AG10803 (cell line): ENCODE data around the gene SLC8B1.

ENCODE experiments used
- DNase-seq: peaks from one replicate; pipeline ENCODE4 v3.0.0; 2010; ENCODE audit warnings: low read depth
- H3K4me3 ChIP-seq: 2 replicates; pipeline ENCODE4 v1.5.1; 2011; ENCODE audit warnings: mild to moderate bottlenecking, low read length, control low read depth
- CTCF ChIP-seq: conservative IDR thresholded peaks from 2 replicates; pipeline ENCODE4 v1.5.1; 2011; ENCODE audit warnings: mild to moderate bottlenecking, low read length, control low read depth, inconsistent platforms

The SLC8B1 gene

GRCh38 chr12:113329791-113330417, 5.0 kb downstream of the SLC8B1 start:
- DNase-seq: no peak
- no peak for TF ChIP-seq CTCF
- H3K4me3 ChIP-seq: no peak overlapping the region

GRCh38 chr12:113329022-113329790, 5.7 kb downstream of the SLC8B1 start:
- no peak for DNase-seq
- TF ChIP-seq CTCF: no peak
- H3K4me3 ChIP-seq: no peak overlapping the region

GRCh38 chr12:113328368-113328889, 6.5 kb downstream of the SLC8B1 start:
- DNase-seq: no peak
- no peak overlapping the region for H3K4me3 ChIP-seq
- TF ChIP-seq CTCF: no peak

GRCh38 chr12:113326775-113327395, 8.0 kb downstream of the SLC8B1 start:
- DNase-seq: no peak
- no peak overlapping the region for H3K4me3 ChIP-seq
- 0 out of 2 replicates have a peak, but pooled peaks have one; percentile 13 for TF ChIP-seq CTCF

- H3K4me3 ChIP-seq: no peak overlapping the region
- peak; percentile 93 for DNase-seq
- no peak for TF ChIP-seq CTCF
These were observed 9.0 kb downstream of the SLC8B1 start for GRCh38 chr12:113325916-113326315.

GRCh38 chr12:113322343-113322742, 12.6 kb downstream of the SLC8B1 start:
- no peak for TF ChIP-seq CTCF
- H3K4me3 ChIP-seq: no peak overlapping the region
- DNase-seq: peak; percentile 71
